ENCODE results near the gene ZFP36L2.

ZFP36L2 gene

DNA sequence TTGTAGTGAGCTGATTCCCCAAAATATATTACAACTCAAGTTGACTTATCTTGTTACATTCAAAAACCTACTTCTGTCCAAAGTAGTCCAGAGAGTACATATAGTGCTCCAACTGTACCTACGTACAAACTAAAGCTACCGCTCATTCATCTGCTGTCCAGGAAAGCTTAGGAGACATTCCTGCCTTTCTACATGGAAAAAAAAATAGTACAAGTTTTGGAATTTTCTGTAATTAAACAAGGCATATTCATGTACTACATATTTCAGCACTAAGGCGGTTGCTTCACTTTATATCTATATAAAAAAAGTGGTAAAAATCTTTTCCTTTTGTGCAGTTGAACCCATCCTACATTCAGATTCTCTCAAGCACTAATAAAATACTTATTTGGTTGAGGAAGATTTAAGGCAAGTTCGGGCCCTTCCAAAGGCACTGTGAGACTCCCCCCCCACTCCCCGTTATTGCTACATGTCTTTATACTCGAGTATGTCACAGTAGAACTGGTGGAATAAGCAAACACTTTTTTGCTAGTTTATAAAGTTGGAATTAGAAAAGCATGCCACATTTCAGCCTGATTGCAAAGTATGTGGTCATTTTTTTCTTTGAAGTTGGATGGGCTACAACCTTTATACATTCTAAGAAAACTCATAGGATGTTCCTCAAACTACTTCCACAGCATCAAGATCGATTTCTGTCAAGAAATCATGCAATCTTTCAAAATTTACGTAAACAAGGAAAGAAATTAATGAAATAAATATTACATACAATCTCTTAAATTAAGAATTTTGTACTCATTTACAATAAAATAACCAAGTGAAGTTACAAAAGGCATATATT lies 3.7 kb downstream of the ZFP36L2 start:
- DNase-seq = no peak

DNA sequence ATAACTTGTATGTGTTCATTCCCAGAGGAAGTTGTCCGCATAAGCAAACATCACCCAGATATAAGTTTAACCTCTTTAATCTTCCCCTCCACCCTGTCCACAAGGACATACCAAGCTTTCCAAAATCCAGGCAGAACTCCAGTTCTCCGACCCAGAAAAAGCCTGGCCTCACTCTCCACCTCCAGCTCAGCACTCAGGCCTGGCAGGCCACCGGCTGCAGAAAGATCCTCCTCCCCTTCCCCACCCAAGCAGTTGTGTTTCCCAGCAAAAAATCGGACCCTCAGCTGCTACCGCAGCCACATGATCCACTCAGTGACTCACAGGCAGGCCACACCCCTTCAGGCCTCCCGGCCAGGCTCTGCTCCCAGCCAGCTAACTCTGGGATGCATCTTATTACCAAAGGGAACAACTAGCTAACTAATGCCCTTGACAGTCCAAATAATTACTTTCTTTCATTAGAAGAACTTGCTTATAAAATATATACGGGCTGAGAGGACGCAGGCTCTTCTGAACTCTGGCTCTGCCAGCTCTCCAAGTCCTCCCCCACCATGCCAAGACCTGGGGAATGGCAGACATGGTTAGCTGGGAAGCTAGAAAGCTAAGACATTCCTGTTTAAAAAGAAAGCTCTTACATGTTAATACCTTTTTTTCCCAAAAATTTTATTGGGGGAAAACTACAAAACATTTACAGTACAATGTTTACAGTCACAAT lies 4.5 kb downstream of the ZFP36L2 start:
- DNase-seq = peak; percentile 34

DNA sequence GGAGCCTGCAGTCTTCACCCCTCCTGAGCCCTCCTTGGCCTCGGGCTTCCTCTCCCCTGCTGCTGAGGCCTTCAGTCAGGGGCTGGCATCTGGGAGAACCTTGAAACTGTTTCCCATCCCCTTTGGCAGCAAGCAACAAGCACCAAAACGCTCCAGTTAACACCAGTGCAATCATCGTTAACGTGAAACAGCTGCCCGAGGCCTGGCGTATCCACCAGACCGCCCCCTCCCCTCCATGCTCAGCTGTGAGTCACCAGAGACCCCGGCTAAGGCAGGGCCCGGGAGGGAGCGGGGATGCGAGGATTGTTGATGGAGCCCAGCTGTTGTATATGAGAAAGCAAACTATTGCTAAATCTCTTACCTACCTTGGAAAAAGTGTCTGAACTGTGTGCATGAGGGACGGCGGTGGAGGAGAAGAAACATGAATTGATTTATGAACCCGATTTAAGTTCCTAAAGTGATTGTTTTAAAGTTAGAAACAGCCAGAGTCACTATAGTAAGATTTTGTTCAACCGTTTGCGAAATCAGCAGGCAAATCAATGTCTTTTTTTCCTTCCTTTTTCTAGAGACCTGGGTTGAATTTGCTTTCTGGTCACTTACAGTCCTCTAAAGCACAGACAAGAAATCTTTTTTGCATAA lies 5.2 kb downstream of the ZFP36L2 start:
- no peak for DNase-seq

DNA sequence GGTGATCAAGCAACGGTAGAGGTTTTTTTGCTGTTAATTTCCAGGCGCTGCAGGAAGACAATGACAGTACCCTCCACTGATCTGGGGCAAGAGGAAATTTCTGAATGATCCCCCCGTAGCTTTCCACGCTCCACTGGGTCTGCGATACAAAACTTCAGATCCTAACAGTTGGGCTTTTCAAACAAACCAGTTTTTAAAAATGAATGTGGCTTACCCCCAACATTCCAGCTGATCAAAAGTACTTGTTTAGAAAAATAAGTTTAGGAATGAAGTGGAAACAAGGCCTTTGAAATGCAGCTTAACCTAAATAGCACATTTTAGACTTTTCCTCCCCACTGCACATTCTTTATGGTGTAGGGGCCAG lies 5.7 kb downstream of the ZFP36L2 start:
- no peak for DNase-seq

DNA sequence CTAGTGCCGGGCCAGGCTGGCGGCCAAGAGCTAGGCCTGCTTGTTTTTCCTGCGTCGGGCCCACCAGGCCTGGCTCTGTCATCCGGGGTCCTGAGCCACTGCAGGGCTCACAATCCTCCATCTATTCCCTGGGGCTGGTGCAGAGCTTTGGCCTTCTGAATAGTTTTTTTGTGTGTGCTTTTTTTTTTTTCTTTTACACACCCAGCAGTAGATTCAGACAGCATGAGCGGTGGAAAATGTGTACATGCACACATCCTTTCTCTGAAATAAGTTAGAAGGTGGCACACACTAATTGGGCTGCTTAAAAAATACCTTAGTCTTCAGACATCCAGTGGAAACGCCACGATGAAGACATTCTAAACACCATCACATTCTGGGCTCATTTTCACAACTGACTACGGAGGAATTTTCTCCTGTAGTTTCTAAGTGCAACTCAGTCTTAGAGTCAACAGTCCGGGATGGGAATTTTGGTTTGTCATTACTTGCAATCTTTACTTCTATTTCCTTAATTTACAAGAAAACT lies 6.1 kb downstream of the ZFP36L2 start:
- DNase-seq = no peak

DNA sequence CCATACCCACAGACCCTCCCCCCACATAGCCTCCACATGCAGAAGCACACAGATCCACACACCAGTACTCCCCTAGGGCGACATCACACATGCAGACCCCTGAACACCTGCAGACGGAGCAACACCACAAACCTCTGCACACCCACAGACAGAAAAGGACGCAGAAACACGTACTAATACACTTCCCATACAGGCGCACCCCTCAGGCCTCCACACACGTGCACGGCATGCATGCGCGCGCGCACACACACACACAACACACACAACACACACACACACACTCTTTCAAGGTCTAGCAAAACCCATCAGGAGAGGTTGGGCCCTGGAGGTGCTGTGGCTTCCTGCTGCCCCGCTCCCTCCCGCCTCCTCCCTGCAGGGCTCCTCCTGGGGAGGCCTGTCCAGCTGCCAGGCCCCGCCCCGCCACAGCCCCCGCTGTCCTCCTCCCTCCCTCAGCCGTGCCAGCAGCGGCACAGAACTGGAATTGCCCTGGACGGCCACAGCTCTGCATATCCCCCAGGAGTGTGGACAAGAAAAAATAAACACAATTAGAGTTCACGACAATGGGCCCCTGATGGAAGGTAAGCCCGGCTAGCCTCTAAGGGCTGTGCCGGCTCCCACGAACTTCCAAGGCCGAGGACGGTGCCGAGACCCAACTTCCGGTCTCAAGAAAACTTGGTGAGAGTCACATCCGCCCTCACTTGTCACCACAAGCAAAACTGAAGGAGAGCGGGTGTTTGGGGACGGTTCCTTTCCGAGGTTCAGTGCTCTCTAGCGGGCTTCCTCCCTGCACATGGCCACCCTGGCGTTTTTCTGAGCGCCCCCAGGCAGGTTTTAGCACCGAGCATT lies 6.8 kb downstream of the ZFP36L2 start:
- peak; percentile 58 for DNase-seq

DNA sequence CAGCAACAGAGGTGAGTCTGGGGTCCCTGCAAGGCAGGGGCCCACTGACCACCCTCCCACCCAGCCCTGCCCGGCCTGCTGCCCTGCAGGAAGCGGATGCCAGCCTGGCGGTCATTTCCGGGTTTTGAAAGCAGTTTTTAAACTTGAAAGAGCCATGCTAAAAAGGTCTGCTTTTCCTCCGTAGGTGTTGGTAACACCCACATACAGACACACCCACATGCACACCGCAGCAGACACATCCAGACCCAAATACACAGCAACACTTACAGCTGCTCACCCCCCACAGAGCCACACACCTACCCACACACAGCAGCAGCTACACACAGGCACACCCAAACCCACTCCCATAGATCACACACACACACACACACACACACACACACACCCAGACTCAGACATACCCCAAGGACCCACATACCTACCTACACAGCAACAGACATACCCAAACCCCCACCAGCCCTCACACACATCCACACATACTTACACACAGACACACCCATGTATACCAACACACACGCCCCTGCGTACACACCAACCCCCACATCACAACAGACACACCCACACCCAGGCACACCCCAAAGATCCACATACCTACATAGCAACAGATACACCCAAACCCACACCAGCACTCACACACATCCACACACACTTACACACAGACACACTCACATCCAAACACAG lies 7.6 kb downstream of the ZFP36L2 start:
- DNase-seq = peak; percentile 62

DNA sequence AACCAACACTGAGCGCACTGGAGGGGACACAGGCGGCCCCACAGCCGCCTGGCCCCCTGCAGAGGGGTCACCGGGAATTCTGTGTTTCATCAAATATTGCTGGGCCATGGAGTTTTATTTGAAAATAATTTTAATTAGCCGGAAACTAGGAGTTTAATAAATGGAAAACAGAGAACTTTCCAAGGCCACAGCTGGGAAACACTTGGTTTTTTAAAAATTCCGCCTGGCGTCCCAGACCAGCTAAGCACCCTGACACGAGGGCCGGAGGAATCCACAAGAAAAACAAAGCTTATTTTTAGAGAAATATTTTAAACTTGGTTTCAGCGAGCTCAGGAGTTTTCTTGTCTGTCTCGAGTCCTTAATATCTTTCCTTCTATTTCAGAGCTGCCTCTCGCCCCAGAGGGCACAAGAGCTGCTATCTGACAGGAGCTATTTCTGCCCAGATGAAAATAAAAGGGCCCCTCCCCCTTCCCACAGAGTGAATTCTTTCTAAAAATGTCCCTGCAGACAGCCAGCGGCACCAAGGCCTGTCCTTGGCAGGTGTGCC lies 8.2 kb downstream of the ZFP36L2 start:
- DNase-seq = no peak

DNA sequence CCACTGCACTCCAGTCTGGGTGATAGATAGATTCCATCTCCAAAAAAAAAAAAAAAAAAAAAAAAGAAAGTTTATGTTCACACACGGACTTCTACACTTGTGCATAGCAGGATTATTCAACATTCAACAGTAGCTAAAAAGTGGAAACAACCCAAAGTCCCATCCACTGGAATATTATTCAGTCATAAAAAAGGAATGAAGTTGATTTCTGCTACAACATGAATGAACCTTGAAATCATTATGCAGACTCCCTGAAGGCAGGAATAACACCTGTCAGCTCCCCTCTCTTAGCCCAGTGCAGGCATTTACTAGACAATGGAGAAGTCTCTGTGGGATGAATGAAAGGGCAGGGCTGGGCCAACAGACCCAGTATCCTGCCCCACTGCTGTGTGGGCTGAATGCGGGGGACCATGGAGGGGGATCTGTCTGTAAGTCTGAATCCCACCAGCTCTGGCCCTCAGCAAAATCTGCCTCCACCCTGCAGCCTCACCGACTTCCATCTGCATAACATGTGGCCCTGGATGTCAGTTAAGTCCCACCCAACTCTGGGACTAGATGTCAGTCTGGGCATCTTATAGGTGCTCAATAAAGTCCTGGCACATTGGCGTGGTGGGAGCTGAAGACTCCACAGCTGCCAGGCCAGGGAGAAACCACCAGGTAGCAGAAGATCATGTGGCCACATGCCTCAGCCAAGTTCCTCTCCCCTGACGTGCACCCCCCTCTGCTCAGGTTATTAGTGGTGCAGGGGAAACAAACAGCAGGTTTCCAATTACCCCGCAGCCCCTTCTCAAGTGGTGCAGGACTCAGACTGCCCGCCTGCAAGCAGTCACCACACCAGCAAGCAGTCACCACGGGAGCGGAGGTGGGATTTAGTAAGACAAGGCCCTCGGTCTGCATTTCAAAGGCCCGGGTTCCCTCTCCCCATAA lies 8.9 kb downstream of the ZFP36L2 start:
- DNase-seq = no peak

DNA sequence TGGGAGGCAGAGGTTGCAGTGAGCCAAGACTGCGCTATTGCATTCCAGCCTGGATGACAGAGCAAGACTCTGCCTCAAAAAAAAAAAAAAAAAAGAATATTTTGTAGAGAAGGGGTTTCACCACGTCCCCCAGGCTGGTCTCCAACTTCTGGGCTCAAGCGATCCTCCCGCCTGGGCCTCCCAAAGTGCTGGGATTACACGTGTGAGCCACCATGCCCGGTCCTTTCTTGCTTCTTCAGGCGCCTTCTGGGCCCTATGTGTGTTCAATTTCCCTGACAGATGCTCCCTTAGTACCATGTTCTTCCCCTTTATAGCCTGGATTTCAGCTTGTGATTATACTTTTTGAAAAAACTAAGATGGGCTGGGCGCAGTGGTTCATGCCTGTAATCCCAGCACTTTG lies 9.8 kb downstream of the ZFP36L2 start:
- DNase-seq = no peak

DNA sequence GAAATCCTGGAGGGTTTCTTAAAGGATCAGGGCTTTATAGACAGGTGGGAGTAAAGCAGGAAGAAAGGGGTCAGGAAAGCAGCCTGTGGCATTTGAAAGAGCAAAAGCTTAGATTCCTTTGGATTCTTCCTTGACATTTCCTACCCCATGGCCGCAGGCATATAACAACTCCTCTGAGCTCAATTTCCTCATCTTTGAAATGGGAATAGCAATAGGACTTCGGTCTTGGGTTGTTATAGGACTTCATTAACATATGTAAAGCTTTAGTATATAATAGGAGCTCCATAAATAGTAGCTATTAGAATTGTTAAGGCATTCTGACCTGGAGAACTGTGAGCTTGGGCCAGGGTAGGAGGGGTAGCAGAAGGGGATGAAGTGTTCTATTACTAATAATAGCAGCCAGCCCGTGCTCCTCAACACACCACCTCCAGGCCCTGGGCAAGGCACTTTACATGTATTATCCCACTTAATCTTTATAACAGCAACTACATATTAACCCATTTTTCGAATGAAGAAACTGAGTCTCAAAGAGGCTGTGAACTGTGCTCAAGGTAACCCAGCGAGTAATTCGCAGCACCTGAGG lies 10.6 kb downstream of the ZFP36L2 start:
- DNase-seq = no peak

DNA sequence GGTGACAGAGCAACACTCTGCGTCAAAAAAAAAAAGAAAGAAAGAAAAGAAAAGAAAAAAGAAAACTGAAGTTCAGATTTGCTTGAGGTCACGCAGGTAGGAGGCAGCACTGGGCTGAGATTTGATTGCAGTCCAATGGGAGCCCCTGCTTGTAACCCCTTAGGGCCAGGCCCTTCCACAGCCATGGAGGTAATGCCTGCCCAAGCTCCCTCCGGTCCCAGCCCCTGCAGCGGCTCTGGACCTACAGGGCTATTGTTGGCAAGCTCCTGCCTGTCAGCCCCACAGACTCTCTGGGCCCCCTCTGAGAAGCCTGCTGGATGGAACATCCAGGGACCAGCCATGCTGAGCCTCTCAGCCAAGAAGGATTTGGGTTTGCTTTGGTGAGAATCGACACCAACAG lies 12.2 kb downstream of the ZFP36L2 start:
- DNase-seq = no peak

DNA sequence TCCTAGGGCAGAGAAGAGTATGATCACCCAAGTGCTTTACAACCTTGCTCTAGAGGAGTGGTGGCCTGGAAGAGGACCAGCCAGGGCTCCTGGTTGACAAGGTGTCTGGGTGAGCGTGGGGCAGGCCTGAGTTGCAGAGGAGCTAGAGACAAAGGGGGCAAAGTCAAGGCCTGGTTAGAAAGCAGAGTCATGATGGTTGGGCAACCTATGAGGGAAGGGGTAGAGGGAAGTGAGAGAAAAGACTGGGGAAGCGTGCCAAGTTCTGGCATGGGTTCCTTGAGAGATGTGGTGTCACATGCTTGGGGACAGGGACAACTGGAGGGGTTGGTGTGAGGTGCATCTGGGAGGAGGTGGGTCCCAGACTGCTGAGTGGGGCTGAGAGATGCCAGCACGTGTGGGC lies 13.5 kb downstream of the ZFP36L2 start:
- no peak for DNase-seq

DNA sequence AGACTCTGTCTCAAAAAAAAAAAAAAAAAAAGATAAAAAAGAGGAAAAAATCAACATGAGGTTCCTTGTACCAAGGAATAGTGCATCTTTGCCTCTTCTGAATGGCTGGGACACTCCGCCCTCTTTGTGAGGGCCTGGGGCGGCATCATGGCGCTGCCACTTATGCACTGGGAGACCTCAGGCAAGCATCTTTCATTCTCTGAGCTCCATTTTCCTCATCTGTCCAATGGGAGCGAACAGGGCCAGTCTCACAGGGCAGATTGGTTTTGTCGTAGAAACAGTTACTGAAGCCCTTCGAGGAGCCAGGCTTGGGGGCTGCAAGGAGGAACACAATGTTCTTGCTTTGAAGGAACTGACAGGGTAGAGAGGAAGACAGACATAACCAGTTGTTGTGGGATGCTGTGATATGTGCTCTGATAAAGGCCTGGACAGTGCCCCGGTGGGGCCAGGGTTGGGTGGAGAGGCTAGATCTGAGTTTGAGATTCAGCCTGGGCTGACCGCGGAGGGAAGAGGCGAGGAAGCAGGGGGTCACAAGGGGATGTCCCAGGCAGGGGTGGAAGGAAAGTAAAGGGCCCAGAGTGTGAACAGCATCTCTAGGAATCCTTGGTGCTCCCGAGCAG lies 14.1 kb downstream of the ZFP36L2 start:
- DNase-seq = no peak

DNA sequence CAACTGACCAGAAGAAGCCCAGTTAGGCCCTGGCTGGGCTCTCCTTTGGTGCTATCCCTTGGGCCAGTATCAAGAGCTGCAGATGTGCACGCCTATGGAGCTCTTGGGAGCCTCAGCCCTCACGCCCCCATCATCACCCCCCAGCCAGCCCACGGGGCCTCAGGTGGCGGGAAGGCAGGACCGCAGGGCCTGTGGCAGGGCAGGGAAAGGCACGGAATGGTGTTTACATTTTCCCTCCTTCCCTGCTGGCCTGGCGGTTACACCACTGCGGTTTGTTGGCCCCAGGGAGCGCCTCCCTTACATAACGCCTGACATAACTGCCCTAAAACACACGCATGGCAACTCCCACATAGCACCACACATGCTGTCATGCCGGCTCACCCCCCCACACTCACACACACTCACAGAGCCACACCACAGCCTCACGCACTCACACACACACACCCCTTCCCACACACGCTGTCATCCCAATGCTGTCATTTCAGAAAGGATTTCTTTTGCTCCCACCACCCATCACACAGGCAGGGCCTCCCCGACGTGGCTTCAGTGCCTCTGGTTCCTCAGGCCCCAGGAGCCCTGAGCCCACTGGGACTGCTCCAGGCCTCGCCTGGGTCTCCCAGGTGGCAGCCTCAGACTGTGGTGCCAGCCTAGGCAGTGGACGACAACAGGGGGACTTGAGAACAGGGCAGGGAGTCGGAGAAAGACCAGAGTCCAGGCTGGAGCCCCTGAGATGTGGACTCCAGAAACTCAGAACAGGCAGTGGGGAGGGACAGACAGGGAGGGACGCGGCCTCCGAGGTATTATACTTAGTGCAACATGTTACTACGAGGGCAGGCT lies 15.7 kb downstream of the ZFP36L2 start:
- no peak for DNase-seq

DNA sequence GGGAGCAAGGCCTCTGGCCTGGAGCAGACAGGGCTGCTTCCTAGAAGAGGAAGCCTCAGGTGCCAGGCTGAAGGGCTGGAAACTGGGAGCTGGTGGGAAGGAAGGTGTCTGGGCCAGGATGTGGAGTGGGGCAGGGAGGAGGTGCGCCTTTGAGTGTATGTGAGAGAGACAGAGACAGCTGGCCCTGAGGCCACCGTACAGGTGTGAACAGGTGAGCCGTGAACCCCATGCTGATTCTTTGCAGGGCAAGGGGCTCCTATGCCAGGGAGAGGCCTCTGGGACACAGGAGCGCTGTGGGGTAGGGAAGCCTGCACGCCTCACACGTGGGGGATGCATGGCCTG lies 16.3 kb downstream of the ZFP36L2 start:
- DNase-seq = no peak

DNA sequence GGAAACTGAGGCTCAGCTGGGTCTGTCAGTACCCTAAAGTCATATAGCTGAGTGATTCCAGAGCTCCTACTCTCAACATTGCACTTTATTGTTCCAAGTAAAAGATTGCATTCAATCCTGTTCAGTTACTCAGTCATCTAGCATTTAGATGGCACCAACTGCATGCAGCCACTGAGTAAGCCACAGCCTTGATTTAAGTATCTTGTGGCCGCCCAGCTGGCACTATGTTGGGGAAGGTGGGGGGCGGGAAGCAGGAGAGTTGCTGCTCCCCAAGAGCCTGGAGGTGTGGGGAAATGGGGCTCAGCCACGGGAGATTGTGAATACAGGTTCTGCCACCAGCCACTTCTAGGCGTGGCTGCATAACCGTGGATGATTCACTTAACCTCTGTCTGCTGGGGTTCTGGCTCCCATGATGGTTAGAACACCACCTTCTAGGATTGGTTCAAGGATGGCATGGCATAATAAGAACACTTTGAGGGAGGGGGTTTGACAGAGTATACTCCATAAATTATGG lies 17.1 kb downstream of the ZFP36L2 start:
- DNase-seq = no peak

DNA sequence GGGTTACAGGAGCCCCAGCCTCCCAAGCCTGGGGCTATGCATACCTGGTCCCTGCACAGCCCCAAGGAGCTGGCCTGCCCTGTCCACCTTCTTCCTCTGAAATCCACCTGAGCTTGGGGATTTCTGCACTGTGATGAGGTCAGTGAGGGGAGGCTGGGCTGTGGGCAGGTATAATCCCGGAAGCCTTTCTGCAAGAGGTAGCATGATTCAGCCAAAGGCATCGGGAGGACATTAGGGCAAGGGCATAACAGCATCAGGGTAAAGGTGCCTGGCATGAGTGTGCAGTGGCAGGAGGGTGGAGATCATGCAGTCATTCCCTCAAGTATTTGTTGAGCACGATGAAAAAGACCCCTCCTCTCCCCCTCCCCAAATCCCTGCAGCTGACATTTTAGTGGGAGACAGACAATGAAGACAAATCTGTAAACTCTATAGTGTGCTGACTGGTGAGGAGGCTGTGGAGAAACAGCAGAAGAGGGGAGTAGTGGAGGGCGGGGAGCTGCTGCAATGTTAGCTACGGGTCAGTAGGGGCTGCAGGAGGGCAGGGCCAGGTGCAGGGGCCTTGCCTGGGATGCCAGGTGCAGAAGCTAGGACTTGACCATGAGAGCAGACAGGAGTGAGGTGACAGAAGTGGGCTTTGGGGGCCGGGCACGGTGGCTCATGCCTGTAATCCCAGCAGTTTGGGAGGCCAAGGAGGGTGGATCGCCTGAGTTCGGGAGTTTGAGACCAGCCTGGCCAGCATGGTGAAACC lies 18.7 kb downstream of the ZFP36L2 start:
- DNase-seq = no peak
